Smooth muscle cell (in vitro differentiated cells): ENCODE results near the gene CDK17. TPM values are rescaled to one million over a fixed set of nuclear protein-coding genes. Genes with fewer than 3 reads are reported as not detected.

Source experiments
- DNase-seq: peaks from one replicate; lab custom pipeline; 2025; ENCODE audit not compliant: unreplicated experiment; lab: John Stamatoyannopoulos, UW
- H2AFZ ChIP-seq: fragments of 200-600 bp; sonication (generic); 2 replicates; pipeline ENCODE4 v1.6.0; 2016; ENCODE audit warnings: antibody characterized with exemption, low read depth, mild to moderate bottlenecking
- H3F3A ChIP-seq: fragments of 200-600 bp; sonication (generic); 2 replicates; pipeline ENCODE4 v1.6.0; 2017; ENCODE audit warnings: antibody characterized with exemption, low read depth
- H3K27ac ChIP-seq: fragments of 200-600 bp; sonication (generic); 2 replicates; pipeline ENCODE4 v1.5.1; 2016; ENCODE audit warnings: low read depth, mild to moderate bottlenecking
- H3K27me3 ChIP-seq: fragments of 200-600 bp; sonication (generic); 2 replicates; pipeline ENCODE4 v1.6.1; 2016; ENCODE audit warnings: low read depth, mild to moderate bottlenecking
- H3K36me3 ChIP-seq: fragments of 200-600 bp; sonication (generic); 2 replicates; pipeline ENCODE4 v1.5.1; 2016; ENCODE audit warnings: low read depth
- H3K4me1 ChIP-seq: fragments of 200-600 bp; sonication (generic); 2 replicates; pipeline ENCODE4 v1.5.1; 2016; ENCODE audit warnings: low read depth
- H3K4me2 ChIP-seq: fragments of 200-600 bp; sonication (generic); 2 replicates; pipeline ENCODE4 v1.6.0; 2016; ENCODE audit warnings: mild to moderate bottlenecking
- H3K4me3 ChIP-seq: fragments of 200-600 bp; sonication (generic); 2 replicates; pipeline ENCODE4 v1.5.1; 2016; ENCODE audit warnings: mild to moderate bottlenecking
- H3K79me2 ChIP-seq: fragments of 200-600 bp; sonication (generic); 2 replicates; pipeline ENCODE4 v1.6.0; 2016; ENCODE audit warnings: low read depth, mild to moderate bottlenecking
- H3K9ac ChIP-seq: fragments of 200-600 bp; sonication (generic); 2 replicates; pipeline ENCODE4 v1.6.0; 2016; ENCODE audit warnings: low read depth
- H3K9me3 ChIP-seq: fragments of 200-600 bp; sonication (generic); replicated peaks from 2 replicates; pipeline ENCODE4 v1.5.1; 2016; ENCODE audit warnings: low read depth
- H4K20me1 ChIP-seq: fragments of 200-600 bp; sonication (generic); 2 replicates; pipeline ENCODE4 v1.6.0; 2016; ENCODE audit warnings: low read depth
- WGBS: methylation state at CpG from one replicate; pipeline ENCODE4 v1.1.7; 2016; ENCODE audit warnings: low lambda C conversion rate; 5-methylcytosine and 5-hydroxymethylcytosine counted together
- polyA plus RNA-seq: library from polyadenylated mRNA; unstranded; fragments of >200 nt; fragmentation: Nextera tagmentation; extraction: Ambion mirVana; gene quantifications from 2 replicates; pipeline ENCODE4 v1.2.1, GENCODE V29; 2016
- total RNA-seq: library from RNA; depleted of rRNA; stranded (reverse); fragments of >200 nt; gene quantifications from 2 replicates; pipeline ENCODE4 v1.2.3, GENCODE V29; 2014
- TF ChIP-seq, protein P1 (sequence below): fragments of 200-600 bp; sonication (generic); IDR thresholded peaks from 2 replicates; pipeline ENCODE4 v1.5.1; 2017; ENCODE audit warnings: borderline replicate concordance, mild to moderate bottlenecking, antibody characterized with exemption; ENCODE audit not compliant: insufficient read depth, poor library complexity, severe bottlenecking

The CDK17 gene
- total and polyA plus RNA-seq, 2 experiments from 2014 or later: 16.0 to 49.8 TPM

DNA sequence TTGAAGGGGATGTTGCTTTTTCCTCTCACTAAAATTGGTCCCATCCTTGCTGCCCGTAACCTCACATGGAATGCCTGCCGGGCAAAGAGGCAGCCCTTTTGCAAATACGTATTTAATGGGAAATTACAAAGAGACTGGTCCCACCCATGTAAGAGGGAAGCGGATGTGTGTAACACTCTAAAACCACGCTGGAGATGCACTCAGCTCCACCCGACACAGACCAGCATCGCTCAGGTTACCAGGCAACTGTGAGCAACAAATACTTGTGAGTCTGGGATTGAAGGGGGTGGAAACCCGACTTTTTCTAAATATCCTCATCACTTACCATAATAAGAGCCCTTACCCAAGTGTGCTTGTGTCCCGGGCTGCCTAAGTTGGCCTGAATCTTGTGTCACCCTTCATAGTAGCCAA lies 158.4 kb downstream of the CDK17 start:
- H3K9me3 ChIP-seq: no peaks in the 10 kb centered on the region
- no peak for DNase-seq
- 85% methylated on average over 9 of the region's 9 CpGs for WGBS
- H2AFZ ChIP-seq: no peak overlapping the region
- no peaks in the 10 kb centered on the region for H3K36me3 ChIP-seq
- no peaks in the 10 kb centered on the region for H3K27me3 ChIP-seq
- no peak overlapping the region for H3K4me2 ChIP-seq
- peaks cover 100% of the 10 kb centered on the region for H4K20me1 ChIP-seq
- no peak overlapping the region for H3K9ac ChIP-seq
- H3F3A ChIP-seq: peaks cover 16% of the 10 kb centered on the region
- peaks cover 11% of the 10 kb centered on the region for H3K4me1 ChIP-seq
- peak overlapping the region; percentile 6 for H3K27ac ChIP-seq
- TF ChIP-seq, protein P1, sequence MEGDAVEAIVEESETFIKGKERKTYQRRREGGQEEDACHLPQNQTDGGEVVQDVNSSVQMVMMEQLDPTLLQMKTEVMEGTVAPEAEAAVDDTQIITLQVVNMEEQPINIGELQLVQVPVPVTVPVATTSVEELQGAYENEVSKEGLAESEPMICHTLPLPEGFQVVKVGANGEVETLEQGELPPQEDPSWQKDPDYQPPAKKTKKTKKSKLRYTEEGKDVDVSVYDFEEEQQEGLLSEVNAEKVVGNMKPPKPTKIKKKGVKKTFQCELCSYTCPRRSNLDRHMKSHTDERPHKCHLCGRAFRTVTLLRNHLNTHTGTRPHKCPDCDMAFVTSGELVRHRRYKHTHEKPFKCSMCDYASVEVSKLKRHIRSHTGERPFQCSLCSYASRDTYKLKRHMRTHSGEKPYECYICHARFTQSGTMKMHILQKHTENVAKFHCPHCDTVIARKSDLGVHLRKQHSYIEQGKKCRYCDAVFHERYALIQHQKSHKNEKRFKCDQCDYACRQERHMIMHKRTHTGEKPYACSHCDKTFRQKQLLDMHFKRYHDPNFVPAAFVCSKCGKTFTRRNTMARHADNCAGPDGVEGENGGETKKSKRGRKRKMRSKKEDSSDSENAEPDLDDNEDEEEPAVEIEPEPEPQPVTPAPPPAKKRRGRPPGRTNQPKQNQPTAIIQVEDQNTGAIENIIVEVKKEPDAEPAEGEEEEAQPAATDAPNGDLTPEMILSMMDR: no peak
- H3K79me2 ChIP-seq: peaks cover 46% of the 10 kb centered on the region
- no peak overlapping the region for H3K4me3 ChIP-seq

DNA sequence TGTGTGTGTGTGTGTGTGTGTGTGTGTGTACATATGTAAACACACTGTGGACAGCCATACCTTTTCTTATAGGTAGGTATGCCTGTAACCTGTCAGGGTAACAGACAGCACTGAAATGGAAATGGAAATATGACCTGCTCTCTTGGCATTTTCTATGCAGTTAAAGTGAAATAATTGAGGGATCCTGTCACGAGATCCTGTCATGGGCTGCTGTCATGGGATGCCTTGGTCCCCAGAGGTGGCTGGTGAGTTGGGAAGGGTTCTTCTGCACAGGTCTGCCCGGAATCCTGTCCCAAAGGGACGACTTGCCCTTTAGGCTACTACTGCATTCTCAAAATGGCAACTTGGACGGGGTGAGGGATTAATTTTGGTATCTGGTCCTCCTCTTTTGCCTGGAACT lies 158.8 kb downstream of the CDK17 start:
- no peak overlapping the region for H3K27ac ChIP-seq
- H3K4me3 ChIP-seq: no peak overlapping the region
- H2AFZ ChIP-seq: no peak overlapping the region
- 86% methylated on average over 4 of the region's 4 CpGs for WGBS
- TF ChIP-seq, protein P1: no peak
- peaks cover 18% of the 10 kb centered on the region for H3F3A ChIP-seq
- H3K79me2 ChIP-seq: peaks cover 46% of the 10 kb centered on the region
- DNase-seq: no peak
- H3K36me3 ChIP-seq: no peaks in the 10 kb centered on the region
- H4K20me1 ChIP-seq: peaks cover 100% of the 10 kb centered on the region
- no peaks in the 10 kb centered on the region for H3K9me3 ChIP-seq
- H3K9ac ChIP-seq: no peak overlapping the region
- H3K4me1 ChIP-seq: peaks cover 11% of the 10 kb centered on the region
- no peaks in the 10 kb centered on the region for H3K27me3 ChIP-seq
- H3K4me2 ChIP-seq: no peak overlapping the region

DNA sequence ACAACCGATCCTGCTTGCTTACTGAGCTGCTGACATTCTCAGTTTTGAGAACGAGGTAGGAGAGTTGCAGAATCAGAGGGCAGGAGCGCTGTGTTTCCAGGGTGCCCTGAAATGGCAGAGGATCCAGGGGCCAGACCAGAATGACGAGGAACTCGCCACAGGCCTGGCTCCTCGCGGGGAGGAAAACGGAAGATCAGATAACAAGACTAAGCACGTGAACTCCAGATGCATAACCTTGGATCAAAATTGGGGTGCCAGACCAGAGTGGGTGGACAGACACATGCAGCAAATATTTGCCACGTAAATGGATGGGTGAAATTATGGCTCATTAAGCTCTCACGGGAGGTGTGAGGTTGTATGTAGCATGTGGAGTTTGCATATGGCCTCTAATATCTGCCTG lies 159.6 kb downstream of the CDK17 start:
- H3K4me1 ChIP-seq: peaks cover 11% of the 10 kb centered on the region
- H3F3A ChIP-seq: peaks cover 18% of the 10 kb centered on the region
- DNase-seq: no peak
- peaks cover 52% of the 10 kb centered on the region for H3K79me2 ChIP-seq
- 33% methylated on average over 11 of the region's 11 CpGs for WGBS
- no peak overlapping the region for H3K4me3 ChIP-seq
- H2AFZ ChIP-seq: no peak overlapping the region
- no peaks in the 10 kb centered on the region for H3K27me3 ChIP-seq
- H3K9ac ChIP-seq: no peak overlapping the region
- H4K20me1 ChIP-seq: peaks cover 100% of the 10 kb centered on the region
- TF ChIP-seq, protein P1: no peak
- peak overlapping the region; percentile 46 for H3K27ac ChIP-seq
- H3K9me3 ChIP-seq: no peaks in the 10 kb centered on the region
- peak overlapping the region; percentile 62 for H3K4me2 ChIP-seq
- H3K36me3 ChIP-seq: no peaks in the 10 kb centered on the region

DNA sequence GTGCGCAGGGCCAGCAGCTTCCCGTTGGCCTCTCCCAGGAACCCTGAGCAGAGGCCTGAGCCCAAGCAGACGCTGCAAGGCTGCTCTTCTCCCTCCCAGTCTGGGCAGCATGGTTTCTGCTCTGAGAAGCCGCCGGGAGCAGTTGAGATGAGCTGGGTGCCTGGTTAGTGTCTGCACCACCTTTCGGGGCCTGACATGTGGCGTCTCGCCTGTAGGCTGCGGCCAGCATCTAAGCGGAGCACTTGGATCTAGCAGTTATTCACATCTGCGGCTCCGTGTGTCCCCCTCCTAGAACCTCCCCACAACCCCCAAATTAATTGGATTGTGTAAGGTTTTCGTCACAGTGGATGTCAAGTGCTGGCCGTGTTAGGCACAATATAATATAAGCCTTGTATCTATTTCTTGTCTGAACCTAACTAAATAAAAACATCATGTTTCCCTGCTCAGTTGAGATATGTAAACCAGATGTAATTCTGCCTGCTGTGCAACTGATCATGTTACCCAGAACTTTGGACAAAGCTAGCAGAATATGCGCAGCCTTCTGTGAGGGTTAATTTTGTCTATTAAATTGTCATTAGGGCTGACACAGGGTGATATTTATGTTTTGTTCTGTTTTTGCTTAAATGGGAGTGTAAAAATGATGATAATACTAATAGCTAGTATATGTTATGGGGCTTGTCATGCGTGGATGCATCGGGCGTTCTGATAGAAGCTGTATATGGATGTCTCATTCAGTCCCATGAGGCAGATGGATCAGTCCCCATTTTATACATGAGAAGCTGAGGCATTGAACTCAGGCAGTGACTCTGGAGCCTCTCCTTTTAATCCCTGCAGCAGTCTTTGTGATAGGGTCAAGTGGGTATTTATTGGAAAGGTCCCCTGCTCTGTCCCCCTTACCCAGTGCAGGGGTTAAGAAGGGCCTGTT lies 160.3 kb downstream of the CDK17 start:
- Histone ChIP-seq H3K9ac (no peak overlapping the region), H3K27me3 (no peaks in the 10 kb centered on the region), H3K4me2 (peak overlapping the region; percentile 62), H3K4me3 (no peak overlapping the region), H3K36me3 (no peaks in the 10 kb centered on the region), H3K27ac (peak overlapping the region; percentile 46), H3F3A (peaks cover 18% of the 10 kb centered on the region), H3K9me3 (no peaks in the 10 kb centered on the region), H4K20me1 (peaks cover 100% of the 10 kb centered on the region), H2AFZ (no peak overlapping the region), H3K79me2 (peaks cover 53% of the 10 kb centered on the region), H3K4me1 (peaks cover 11% of the 10 kb centered on the region)
- DNase-seq: peak; percentile 58
- TF ChIP-seq, protein P1: no peak
- WGBS: 16% methylated on average over 18 of the region's 18 CpGs
